ENCODE measurements around the gene SMLR1.

DNA sequence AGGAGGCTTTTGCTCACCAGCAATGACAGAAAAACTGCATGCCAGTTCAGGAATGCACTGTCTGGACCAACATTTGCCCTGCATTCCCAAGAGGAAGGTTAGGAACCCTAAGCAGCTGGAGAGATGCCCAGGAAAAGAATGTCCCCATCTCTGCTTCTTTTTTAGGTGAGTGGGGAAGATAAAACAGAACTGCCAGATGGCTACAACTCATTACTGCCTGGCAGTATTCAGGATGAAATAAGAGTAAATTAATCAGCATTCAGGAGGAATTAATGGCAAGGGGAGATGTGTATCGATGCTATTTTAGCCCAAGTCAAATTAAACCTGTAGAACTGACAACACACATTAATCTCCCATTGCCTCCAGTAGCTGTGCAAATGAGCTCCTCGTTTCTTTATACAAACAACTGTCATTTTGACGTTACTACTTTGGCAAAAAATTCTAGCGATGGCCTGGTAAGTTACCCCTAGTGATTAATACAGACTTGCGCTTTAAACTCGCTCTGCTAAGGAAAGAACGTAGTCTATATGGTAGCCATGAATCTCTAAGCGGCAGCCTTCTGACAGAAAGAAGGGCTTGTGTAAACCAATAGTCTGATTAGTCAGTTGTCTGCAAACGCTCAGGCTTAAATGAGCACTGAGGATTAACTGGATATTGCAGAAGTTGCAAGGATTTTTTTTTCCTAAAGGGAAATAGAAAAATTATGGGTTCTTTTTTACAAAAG is 16.7 kb upstream of the SMLR1 start:
- TF ChIP-seq, protein P1, sequence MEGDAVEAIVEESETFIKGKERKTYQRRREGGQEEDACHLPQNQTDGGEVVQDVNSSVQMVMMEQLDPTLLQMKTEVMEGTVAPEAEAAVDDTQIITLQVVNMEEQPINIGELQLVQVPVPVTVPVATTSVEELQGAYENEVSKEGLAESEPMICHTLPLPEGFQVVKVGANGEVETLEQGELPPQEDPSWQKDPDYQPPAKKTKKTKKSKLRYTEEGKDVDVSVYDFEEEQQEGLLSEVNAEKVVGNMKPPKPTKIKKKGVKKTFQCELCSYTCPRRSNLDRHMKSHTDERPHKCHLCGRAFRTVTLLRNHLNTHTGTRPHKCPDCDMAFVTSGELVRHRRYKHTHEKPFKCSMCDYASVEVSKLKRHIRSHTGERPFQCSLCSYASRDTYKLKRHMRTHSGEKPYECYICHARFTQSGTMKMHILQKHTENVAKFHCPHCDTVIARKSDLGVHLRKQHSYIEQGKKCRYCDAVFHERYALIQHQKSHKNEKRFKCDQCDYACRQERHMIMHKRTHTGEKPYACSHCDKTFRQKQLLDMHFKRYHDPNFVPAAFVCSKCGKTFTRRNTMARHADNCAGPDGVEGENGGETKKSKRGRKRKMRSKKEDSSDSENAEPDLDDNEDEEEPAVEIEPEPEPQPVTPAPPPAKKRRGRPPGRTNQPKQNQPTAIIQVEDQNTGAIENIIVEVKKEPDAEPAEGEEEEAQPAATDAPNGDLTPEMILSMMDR (IDR thresholded peaks at IDR 0.05; ENCODE audit: extremely low read depth in 1 of 2, insufficient read depth in 1 of 2, low read depth in 1 of 2, low read length in 2 of 2), result no peak
- no peak for TF ChIP-seq POLR2A (IDR thresholded peaks at IDR 0.05; ENCODE audit: low read depth, low read length)
